ENCODE data around the gene NFRKB.
A peak's percentile ranks its signal among the peaks of the same experiment; 100 is the strongest.
"Not testable (repeated sequence)": the region's sequence is repeated elsewhere in the genome, so short reads cannot be mapped to it uniquely, and the experiment has no call there.

The NFRKB gene

DNA sequence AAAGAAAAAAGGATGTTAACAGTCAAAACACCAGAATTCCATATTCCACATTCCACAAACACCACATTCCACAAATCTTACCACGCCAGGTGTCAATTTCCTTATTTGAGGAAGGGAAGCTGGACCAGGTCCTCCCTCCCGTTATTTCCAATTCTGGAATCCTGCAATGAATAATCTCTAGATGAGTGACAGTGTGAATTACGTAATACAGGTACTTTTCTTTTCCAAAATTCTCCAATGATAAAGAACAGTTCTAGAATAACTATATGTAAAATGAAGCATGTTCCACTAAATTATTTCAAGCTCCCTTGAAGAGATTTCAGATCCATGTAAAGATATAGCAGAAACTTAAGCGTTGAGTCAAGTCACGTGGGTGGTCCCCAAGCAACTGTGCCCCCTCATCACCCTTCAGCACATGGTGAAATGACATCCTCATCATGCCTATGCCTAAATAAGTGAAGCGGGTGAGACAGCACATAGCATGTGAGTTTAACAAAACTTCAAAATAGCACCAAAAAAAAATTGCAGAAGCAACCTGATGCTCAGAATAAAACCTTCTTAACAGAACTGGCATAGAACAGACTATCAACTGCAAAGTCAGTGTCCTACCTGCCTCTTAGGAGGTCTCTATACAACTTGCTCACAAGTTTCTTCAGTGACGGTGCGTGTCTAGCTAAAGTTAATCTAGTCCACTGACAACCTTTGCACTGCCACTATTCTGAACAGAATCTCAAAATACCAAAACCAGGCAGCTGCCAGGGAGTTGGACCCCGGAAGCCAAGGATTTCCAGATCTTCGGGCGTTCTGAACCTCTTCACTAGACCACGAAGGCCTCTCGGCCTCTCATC lies 876 bp downstream of the NFRKB start:
- ATAC-seq = peak; percentile 2
- no peak for DNase-seq

DNA sequence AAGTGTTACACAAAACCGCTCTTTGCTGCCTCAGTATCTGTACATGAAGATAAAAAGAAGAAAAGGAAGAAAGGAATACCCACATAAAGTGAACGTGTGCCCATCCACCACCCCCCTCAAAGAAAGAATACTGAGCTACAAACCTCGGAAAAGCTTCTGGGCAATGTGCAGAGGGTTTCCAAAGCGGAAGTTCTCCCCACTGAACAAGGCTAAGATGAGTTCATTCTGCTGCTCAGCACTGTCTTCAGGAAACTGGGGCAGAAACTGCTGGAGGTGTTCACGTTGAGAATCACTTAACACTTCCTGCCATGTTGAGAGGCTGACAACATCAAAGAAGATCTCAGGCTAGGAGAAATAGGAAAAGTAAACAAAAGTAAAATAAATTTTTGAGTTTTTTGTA lies 6.9 kb downstream of the NFRKB start:
- no peak for ATAC-seq
- DNase-seq = no peak

DNA sequence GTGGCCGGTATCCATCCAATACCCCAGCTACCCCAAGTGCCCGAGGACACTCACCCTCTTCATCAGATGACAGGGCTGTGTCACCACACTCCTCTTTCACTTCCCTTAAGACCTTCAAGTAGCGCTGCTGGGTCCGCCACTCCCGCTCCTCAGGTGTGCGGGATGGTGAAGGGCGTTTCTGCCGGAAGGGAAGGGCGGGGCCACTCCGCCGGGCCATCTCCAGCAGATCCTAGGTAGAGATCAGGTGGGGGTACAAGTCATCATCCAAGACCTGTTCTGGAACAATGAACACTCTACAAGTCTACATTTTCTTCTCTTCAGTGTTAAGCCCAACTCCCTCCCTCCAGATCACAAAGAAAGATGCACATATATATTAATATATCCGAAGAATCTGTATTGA lies 10.0 kb downstream of the NFRKB start:
- ATAC-seq = no peak
- no peak for DNase-seq

DNA sequence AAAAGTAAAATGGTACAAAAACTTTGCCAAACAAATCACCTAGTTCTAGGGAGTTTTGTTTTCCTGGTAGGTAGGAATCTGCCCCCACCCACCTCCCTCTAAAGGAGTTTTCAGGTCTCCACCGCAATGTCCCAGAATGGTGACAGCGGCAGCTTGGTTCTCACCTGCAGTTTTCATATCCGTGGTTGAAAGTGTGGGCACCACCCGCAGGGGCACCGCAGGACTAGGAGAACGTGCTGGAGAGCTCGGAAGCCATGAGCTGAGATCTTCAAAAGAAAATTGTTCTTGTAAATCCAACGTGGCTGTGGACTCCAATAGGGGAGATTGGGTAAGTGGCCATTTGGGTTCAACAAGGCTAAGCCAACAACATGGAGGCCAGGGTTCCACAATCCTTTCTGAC lies 10.8 kb downstream of the NFRKB start:
- DNase-seq (no peak), ATAC-seq (no peak)

DNA sequence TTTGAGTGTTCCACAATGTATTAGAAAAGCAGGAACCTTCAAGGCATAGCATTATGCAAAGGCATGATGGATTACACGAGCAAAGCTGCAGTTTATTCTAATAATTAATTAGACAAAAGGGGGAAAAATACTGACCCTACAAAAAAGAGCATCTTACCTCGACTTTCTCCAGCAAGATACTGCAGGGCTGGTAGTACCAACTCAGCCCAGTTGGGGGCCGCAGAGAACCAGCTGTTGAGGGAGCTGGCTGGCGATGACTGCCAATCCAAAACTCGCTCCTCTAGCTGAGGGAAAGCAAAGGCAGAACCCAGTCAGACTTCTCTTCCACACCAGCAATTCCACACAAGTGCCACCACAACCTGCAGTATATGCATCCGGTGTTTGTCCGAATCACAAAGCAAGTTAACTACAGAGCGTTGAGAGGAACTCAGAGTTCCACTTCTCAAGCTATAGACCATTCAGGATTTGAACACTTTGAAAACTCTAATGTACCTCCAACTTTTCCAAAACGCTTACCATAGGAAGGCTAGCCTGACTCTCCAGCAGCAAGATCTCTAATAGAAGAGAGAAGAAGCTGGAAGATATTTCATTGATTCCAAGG lies 13.7 kb downstream of the NFRKB start:
- DNase-seq (peak; percentile 53), ATAC-seq (peak; percentile 63)

DNA sequence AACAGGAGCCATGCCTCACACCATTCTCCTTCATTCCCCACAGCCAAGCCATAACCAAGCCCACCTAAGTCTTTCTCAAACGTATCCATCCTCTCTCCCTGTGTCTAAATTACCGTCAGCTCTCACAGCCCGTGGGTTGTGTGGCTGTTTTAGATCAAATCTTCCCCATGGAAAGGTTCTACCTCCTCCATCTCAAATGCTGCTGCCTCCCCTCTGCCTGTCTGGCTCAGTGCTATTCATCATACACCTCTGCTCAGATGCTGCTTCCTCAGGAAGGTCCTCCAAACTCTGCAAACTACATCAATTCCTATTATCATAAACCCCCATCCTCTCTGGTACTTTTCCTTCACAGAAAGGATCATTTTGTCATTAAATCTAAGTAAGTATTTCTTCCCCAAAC lies 15.1 kb downstream of the NFRKB start:
- DNase-seq = no peak
- no peak for ATAC-seq

DNA sequence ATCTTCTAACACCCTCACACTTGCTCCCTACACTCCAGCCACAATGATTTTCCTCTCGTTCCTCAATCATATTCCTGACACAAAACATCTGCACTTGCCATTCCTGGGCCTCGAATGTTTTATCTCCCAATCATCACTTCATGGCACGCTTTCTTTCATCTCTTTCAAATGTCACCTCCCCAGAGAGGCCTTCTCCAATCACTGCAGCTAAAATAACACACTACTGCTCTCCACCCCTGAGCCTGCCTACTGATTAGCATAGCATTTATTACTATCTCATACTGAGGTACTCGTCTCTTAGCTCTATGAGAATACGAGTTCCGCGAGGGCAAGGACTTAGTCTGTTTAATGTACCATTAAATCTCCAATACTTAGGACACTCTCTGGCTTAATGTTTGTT lies 23.5 kb downstream of the NFRKB start:
- ATAC-seq = no peak
- no peak for DNase-seq

DNA sequence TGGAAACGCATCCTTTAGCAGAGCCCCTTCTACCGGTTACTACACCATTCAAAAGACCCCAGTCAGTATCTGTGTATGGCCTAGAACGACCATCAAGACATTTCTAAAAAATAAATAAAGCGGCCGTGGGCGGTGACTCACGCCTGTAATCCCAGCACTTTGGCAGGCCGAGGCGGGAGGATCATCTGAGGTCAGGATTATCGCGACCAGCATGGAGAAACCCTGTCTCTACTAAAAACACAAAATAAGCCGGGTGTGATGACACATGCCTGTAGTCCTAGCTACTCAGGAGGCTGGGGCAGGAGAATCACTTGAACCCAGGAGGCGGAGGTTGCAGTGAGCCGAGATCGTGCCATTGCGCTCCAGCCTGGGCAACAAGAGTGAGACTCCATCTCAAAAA lies 26.8 kb downstream of the NFRKB start:
- not testable (repeated sequence) for DNase-seq, ATAC-seq

DNA sequence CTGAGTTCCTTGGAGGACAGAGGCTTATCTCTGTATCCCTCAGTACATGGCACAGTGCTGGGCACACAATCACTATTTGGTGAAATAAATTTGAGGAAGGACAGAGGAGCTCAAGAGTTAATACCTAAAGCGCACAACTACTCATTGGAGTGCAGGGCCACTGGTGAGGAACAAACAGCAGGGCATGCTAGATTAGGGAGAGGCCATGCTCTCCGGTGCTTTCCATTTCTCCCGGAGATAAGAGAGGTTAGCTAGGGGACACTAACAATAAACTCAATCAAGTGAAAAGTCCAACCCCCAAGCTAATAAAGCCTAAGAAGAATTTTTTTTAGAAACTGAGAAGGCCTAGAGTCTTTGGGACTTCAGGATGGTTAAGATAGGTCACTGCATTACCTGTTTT lies 29.1 kb downstream of the NFRKB start:
- no peak for ATAC-seq
- no peak for DNase-seq

DNA sequence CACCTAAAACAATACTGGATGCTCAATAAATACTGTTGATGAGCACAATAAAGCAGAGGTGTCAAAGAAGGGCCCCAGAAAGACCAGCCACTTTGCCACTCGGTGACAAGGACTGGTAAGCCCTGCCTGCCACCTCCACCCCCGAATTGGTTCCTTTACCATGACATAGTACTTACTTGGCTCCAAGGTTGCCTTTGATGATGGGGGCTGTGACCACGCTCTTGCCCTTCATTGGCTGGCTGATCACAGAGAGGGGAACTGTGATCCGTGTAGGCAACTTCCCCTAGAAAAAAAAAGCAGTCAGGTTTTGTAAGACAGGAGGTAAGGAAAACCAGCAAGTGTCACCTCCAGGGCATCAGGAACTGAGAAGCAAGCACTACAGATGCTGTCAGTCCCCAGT lies 29.7 kb downstream of the NFRKB start:
- DNase-seq = no peak
- peak; percentile 61 for ATAC-seq

DNA sequence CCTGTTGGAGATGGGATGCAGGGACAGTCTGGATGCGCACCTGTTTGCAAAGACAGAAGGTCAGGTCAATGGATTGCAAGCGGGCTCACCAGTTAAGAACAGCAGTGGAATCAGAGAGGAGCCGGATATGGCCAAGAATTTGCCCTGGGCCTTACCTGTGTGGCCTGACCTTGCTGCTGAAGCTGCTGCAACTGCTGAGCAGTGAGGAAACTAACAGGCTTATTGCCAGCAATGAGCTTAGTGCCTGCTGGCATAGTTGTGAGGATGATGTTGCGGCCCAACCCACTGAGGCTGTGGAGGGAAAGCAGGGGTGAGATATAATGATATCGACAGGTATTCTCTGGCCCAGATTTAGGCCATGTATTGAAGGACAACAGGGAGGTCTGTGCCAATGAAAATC lies 30.6 kb downstream of the NFRKB start:
- no peak for ATAC-seq
- no peak for DNase-seq

DNA sequence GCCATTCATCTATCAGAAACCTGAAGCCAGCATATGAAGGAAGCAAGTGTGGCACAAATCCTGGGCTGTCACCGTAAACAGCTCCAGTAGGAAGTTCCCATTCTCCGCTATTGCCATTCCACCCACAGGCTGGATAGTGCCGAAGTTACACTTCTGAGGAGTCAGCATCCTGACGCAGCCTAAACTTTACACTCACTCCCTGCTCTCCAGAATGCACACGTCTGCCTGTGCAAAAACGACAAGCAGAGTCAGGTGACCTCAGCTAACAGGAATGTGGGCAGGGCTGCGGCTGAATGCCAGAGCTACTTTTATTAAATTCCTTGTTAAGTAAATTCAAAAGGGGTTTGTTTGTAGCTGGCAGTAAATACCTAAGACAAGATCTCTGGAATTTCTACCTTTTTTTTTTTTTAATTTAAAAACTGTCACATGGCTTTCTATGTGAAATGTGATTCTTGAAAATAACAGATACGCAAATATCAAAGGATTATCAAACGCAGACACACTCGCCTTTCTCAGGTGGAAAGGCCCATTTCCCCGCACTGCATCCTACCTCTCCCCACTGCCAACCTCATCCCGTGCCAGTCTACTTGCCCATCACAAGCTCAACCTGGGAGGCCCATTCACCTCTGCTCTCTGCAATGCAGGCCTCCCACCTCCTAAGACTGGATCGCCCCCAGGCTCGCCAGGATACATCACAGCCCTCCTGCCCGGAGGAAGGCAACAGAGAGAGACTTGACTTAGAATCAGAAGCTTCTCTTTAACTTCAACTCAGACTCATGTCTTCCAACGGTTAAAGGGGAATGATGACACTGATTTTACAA lies 33.5 kb downstream of the NFRKB start:
- no peak for ATAC-seq
- no peak for DNase-seq

DNA sequence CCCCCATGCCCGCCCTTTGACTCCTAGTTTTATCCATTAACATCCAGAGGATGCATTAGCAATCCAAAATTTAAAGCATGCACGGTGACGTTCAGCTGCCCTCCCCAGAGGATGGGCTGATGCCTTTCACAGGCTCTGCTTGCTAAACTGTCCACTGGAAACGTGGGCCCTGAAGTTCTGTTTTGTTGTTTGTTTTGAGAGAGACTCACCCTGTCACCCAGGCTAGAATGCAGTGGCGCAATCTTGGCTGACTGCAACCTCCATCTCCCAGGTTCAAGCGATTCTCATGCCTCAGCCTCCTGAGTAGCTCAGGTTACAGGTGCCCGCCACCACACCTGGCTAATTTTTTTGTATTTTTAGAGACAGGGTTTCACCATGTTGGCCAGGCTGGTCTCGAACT lies 39.3 kb downstream of the NFRKB start:
- no peak for ATAC-seq
- DNase-seq = no peak

DNA sequence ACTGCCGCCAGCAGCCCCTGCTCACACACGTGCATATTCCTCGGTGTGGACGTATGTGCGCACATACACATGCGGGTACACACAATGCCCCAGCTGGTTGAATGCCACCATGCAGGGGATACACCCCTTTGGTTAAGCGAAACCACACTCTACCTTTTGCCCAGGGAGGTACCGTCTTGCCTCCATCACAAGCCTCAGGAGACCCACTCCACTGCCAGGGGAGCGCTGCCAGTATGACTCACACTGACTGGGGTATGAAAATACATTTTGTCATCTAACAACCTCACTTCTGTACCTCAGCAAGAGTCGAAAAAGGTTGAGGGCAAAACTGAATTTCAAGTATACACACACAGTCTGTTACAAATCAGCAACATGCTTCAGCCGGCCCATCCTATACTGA lies 40.3 kb downstream of the NFRKB start:
- ATAC-seq = no peak
- no peak for DNase-seq

DNA sequence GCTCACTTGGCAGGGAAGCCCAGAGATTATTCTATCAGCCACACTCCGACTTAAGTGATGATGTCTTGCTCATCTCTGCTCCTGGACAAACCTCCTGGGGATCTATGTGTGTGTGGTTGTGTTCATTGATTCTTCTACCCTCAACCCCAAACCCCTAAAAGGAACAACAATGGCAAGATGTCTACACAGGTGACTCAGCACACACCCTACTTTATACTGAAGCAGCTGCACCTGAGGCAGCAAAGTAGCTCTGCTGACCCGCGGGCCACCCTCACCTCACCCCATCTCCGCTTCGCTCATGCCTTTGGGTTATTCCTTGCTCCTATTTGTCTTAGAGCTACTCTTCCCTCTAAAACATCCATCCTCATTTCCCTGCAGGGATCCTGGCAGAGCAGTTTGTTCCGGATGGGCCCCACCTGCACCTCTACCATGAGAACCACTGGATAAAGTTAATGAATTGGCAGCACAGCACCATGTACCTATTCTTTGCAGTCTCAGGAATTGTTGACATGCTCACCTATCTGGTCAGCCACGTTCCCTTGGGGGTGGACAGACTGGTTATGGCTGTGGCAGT lies 41.1 kb downstream of the NFRKB start:
- ATAC-seq (no peak), DNase-seq (no peak)

DNA sequence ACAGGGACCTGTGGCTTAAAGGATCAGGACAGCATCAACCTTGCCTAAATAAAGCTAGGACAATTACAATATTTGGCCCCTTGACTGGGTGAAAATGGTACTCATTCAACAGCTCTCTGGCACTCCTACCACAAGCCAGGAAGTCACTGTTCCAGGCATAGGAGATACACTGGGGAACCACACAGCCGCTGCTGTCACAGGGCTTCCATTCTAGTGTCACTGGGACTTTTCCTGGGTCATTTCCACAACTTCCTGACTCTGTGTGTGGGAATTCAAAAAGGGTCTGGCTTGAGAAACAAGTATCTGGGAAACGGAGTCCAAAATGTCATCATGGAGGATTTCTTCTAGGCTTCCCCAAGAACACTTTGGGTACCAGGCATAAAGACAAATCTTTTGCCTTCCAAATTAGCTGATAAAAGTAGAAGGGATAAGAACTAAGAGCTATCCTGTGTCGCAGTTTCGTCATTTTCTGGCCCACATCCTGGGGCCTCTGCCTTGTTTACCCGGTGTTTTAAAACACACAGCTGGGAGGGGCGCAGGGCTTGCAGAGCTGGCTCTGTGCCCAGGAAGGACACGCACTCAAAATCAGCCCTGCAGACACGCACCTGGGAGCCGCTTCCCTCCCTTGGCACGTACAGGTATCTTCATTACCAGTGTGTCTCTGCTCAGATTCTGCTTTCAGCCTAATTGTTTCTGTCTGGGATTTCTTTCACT lies 41.7 kb downstream of the NFRKB start:
- ATAC-seq (no peak), DNase-seq (peak; percentile 27)

DNA sequence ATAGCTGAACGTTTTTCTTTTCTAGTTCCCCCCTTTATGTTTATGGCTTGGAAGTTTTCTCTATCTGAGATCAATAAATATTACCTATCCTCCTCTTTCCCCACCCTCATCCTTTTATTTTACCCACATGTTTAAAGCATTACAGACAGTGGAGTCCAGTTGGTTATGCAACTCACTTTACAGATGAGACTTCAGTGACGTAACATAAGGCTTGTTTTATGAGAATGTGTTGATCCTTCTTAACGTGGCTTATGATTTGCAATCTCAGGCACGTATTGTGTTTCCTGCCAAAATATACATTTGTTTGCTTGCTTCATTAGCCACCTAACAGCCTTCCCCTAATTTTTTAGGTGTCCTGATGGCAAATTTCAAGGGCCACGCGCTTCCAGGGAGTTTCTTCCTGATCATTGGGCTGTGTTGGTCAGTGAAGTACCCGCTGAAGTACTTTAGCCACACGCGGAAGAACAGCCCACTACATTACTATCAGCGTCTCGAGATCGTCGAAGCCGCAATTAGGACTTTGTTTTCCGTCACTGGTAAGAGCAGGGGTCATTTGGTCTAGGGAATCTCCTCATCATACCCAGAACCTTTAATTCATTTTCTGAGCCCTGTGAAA lies 43.1 kb downstream of the NFRKB start:
- ATAC-seq = no peak
- DNase-seq = no peak

DNA sequence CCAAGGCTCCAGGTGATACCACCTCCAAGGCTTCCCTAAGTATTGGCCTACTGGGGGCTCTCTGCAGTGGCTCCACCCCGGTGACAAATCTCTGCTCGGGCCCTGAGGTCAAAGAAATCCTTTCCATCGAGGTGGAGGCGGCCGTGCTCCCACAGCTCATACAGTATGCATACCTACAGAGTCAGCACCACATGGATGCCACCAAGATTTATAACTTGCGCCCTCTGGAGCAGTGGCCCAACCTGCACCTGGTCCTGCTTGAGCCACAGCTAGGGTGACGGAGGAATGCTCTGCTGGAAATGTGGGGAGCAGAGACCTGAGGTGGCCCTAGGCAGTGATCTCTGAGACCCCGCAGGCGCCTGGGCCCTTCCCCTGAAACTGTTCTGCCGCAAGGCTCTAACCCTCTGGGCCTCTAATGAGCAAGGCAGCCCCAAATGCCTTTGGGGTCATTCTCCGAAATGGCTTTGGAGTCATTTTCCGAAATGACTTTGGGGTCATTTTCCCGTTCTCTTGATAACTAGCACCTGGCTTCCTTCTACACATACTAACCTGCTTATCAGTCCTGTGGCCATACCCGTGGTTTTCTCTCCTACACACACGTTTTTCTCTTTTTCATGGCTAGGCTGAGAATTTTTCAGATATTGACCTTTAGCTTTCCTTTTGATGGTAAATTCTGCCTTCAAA lies 45.8 kb downstream of the NFRKB start:
- DNase-seq (no peak), ATAC-seq (no peak)

DNA sequence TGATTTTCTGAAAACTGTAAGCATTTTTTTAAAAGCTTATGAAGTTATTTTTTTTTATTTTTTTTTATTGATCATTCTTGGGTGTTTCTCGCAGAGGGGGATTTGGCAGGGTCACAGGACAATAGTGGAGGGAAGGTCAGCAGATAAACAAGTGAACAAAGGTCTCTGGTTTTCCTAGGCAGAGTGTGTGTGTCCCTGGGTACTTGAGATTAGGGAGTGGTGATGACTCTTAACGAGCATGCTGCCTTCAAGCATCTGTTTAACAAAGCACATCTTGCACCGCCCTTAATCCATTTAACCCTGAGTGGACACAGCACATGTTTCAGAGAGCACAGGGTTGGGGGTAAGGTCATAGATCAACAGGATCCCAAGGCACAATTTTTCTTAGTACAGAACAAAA lies 48.0 kb downstream of the NFRKB start:
- not testable (repeated sequence) for ATAC-seq, DNase-seq

DNA sequence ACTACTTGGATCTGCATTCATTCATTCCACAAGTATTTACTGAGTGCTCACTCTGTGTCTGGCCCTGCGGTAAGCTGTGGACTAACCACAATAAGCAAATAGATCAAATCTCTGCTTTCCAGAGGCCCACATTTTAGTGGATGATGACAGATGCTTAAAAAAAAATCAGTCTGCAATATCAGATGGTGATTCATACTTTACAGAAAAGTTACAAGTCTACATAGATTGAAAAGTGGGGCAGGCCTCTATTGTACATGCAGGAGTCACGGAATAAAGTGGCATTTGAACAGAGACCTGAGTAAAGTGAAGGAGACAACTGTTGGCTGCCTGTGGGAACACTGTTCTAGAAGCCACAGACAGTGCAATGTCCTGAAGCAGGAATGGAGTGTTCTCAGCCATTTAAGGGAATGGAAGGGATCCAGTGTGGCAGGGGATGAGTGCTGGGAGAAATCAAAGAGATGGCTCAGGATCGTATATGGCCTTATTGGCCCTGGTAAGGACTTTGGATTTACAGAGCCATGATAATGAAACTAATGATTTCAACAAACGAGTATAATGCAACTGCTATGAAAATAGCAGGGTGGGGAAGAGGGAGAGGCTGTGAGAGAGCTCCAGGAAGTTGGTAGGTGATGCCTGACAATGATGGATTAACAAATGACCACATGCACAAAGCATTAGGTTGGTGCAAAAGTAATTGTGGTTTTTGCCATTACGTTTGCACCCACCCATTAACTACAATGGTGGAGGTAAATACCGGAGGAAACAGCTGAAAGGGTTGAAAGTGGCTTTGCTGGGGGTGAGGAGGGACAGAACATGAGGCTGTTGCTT lies 48.7 kb downstream of the NFRKB start:
- ATAC-seq = peak; percentile 66

More for the DNA sequence above, 48.7 kb downstream of the NFRKB start:
- DNase-seq = no peak

Measured in stimulated activated naive CD8-positive, alpha-beta T cell treated with anti-CD3 and anti-CD28 coated beads, Interleukin-15, Interleukin-2, amounts not matched to agents 100 U/mL and 50 U/mL, for 24 hours (primary cell).